NCI-H2196 (cell line): ENCODE results near the gene BMERB1.
"Not testable (repeated sequence)": the region's sequence is repeated elsewhere in the genome, so short reads cannot be mapped to it uniquely, and the experiment has no call there.

ENCODE experiments used
- DNase-seq: peaks from one replicate; lab custom pipeline; 2025; ENCODE audit not compliant: unreplicated experiment; lab: John Stamatoyannopoulos, UW

The BMERB1 gene

GRCh38 chr16:15422222-15422621, 12.2 kb upstream of the BMERB1 start:
- no peak for DNase-seq

GRCh38 chr16:15425861-15426260, 8.5 kb upstream of the BMERB1 start:
- no peak for DNase-seq

GRCh38 chr16:15426796-15427195, 7.6 kb upstream of the BMERB1 start:
- DNase-seq, result no peak

GRCh38 chr16:15427648-15428239, 6.6 kb upstream of the BMERB1 start:
- DNase-seq, result peak; percentile 50

- not testable (repeated sequence) for DNase-seq
Observed at GRCh38 chr16:15430884-15431283, 3.5 kb upstream of the BMERB1 start.

DNA sequence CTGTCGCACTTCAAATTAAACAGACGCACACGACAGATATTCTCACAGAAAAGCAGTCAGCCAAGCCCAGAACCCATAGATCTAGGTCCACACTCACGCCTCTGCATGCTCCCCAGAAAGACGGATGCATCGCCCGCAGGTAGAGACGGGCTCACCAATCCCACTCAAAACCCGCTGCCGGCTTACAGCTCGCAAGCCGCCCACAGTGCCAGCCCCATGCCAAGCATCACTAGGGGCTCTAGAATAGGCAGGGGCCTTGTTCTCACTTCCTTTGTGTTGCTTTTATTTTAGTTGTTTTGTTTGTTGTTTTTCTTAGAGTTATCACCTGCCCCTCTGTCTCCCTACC, 336 bp upstream of the BMERB1 start:
- DNase-seq, result no peak

- no peak for DNase-seq
Observed at GRCh38 chr16:15435216-15435864, 952 bp downstream of the BMERB1 start.

DNA sequence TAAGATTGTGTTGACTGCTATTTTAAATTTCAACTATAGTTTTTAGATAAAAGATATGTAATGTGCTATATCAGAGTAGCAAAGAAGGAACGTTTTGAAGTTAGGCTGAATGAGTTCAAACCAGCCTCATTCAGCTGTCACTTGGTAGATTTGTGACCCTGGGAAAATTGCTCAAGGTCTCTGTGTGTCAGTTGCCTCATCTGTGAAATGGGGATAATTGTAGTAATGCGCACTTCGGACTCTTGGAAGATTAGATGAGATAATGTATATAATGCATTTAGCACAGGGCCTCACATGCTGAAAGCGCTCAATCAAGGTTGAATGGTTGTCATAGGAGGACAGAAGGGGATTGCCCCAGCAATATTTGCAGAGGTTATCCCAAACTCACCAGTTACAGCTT, 4.7 kb downstream of the BMERB1 start:
- no peak for DNase-seq

DNA sequence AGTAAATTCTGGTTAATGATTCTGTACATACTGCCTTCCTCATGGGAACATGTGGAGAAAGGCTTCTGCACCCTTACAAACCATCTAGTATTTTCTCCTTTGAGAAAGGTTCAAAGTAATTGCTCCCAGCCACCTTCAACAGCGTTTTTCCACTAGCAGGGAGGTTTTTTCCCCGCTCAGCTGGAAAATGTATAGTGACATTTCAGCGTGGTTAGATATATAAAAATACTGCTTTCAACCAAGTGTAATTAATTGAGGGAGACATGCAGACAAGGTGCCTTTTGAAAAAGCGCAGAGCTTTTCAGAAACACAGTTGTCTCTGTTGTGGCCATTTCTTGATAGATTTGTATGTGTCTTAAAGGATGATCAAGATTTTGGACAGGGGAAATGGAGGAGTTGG, 5.1 kb downstream of the BMERB1 start:
- DNase-seq, result no peak

GRCh38 chr16:15440852-15441251, 6.5 kb downstream of the BMERB1 start:
- DNase-seq, result no peak

DNA sequence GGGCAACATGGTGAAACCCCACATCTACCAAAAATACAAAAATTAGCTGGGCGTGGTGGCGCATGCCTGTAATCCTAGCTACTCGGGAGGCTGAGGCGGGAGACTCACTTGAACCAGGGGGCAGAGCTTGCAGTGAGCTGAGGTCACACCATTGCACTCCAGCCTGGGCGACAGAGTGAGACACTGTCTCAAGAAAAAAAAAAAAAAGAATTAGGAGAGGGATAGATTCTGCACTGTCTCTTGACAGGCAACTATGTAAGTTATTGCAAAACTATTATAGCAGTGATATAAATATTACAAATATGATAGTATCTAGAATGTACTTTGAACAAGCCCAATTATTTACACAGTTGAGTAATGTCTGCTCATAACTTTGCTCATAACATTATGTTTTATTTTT, 7.8 kb downstream of the BMERB1 start:
- not testable (repeated sequence) for DNase-seq

DNA sequence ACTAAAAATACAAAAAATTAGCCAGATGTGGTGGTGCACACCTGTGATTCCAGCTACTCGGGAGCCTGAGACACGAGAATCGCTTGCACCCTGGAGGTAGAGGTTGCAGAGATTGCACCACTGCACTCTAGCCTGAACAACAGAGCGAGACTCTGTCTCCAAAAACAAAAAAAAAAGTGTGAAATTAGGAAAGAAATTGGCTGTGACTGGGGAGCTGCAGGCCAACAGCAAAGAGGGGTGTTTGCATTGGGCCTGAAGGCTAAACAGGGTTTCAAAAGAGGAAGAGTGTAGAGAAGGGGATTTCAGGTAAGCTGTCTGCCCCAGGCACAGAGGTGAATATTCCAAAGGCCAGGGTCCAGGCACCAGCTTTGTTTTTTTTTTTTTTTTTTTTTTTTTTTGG, 9.4 kb downstream of the BMERB1 start:
- no peak for DNase-seq

GRCh38 chr16:15444264-15444663, 9.9 kb downstream of the BMERB1 start:
- no peak for DNase-seq

GRCh38 chr16:15445450-15445849, 11.1 kb downstream of the BMERB1 start:
- no peak for DNase-seq

GRCh38 chr16:15446901-15447300, 12.5 kb downstream of the BMERB1 start:
- no peak for DNase-seq

GRCh38 chr16:15450624-15451023, 16.2 kb downstream of the BMERB1 start:
- DNase-seq, result no peak

DNA sequence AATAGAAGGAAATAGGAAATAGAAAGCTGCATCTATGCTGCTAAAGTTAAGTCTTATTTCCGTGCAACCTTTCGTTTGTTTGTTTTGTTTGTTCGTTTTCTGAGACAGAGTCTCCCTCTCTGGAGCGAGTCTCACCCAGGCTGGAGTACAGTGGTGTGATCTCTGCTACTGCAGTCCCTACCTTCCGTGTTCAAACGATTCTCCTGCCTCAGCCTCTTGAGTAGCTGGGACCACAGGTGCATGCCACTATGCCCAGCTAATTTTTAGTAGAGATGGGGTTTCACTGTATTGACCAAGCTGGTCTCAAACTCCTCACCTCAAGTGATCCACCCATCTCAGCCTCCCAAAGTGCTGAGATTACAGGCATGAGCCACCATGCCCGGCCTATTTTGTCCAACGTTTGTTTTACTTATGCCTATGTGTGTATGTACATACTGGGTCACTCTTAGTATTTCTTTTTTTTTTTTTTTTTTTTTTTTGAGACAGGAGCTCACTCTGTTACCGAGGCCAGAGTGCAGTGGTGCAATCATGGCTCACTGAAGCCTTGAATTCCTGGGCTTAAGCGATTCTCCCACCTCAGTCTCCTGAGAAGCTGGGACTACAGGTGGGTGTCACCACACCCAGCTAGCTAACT, 16.8 kb downstream of the BMERB1 start:
- DNase-seq, result no peak

DNA sequence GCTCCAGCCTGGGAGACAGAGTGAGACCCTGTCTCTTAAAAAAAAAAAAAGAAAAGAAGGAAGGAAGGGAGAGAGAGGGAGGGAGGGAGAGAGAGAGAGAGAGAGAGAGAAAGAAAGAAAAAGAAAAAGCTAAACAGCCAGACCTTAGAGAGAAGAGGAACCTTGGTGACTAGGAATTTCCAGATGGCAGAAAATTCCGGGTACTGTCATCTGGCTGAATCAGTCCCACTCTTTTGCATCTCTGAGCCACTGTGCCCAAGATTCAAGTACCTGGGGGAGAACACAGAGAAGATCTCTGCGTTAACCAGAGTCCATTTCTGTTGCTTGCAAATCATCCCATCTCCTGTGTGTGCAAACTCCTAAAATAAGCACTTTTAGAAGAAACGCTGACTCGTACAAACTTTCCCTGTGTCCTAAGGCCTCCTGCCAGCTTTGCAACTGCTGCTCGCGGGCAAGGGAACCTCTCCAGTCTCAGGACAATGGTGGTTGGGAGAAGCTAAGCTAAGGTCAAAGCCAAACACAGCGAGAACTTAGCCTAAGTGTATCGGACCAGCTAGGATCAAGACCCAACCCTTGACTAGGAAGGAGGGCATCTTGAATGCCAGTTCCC, 18.0 kb downstream of the BMERB1 start:
- DNase-seq, result no peak

DNA sequence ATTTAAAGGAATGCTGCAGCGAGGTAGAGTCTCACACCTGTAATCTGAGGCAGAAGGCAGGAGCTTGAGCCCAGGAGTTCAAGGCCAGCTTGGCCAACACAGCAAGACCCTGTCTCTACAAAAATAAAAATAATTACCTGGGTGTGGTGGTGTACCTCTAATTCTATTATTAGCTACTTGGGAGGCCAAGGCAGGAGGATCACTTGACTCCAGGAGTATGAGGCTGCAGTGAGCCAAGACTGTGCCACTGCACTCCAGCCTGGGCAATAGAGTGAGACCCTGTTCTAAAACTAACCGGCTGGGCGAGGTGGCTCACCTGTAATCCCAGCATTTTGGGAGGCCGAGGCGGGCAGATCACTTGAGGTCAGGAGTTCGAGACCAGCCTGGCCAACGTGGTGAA, 18.9 kb downstream of the BMERB1 start:
- DNase-seq, result not testable (repeated sequence)

DNA sequence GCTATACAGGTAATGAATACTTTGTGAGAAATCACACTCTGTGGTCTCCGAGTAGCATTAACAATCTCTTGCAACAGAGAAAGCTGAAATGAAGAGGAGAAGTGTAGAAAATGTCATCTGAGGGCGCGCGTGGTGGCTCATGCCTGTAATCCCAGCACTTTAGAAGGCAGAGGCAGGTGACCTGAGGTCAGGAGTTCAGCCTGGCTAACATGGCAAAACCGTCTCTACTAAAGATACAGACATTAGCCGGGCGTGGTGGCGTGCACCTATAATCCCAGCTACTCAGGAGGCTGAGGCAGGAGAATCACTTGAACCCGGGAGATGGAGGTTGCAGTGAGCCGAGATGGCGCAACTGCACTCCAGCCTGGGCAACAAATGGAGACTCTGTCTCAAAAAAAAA, 20.5 kb downstream of the BMERB1 start:
- not testable (repeated sequence) for DNase-seq

GRCh38 chr16:15457400-15457799, 23.0 kb downstream of the BMERB1 start:
- no peak for DNase-seq

GRCh38 chr16:15457958-15458357, 23.6 kb downstream of the BMERB1 start:
- DNase-seq, result no peak
